RWPE2 (cell line): Measurements from ENCODE around the gene GFY.

Source experiments
- ATAC-seq: fragments of 200-7000 bp; cut with Tn5 transposase; 3 replicates; pipeline ENCODE4 v1.9.1; 2021; ENCODE audit warnings: low read depth
- DNase-seq: peaks from one replicate; pipeline ENCODE4 v3.0.0-alpha.2; 2020; ENCODE audit warnings: low spot score
- H3K27ac ChIP-seq: fragments of 450-650 bp; 2 replicates; pipeline ENCODE4 v1.5.1; 2017; ENCODE audit warnings: mild to moderate bottlenecking; ENCODE audit not compliant: poor library complexity, severe bottlenecking
- H3K27me3 ChIP-seq: fragments of 250-450 bp; sonication (Bioruptor Pico); 2 replicates; pipeline ENCODE4 v1.5.1; 2021; ENCODE audit warnings: mild to moderate bottlenecking, moderate library complexity; ENCODE audit not compliant: insufficient read depth, poor library complexity, severe bottlenecking
- H3K36me3 ChIP-seq: fragments of 250-450 bp; sonication (Bioruptor Pico); 2 replicates; pipeline ENCODE4 v1.5.1; 2020; ENCODE audit warnings: low read depth, mild to moderate bottlenecking, moderate library complexity
- H3K4me1 ChIP-seq: fragments of 250-450 bp; sonication (Bioruptor Pico); 2 replicates; pipeline ENCODE4 v1.5.1; 2021; ENCODE audit warnings: mild to moderate bottlenecking, moderate library complexity; ENCODE audit not compliant: insufficient read depth, poor library complexity, severe bottlenecking
- H3K4me3 ChIP-seq: fragments of 250-450 bp; sonication (Bioruptor Pico); 2 replicates; pipeline ENCODE4 v1.5.1; 2021; ENCODE audit warnings: mild to moderate bottlenecking, moderate library complexity; ENCODE audit not compliant: severe bottlenecking
- H3K9me3 ChIP-seq: fragments of 250-450 bp; sonication (Bioruptor Pico); 2 replicates; pipeline ENCODE4 v1.5.1; 2021; ENCODE audit warnings: mild to moderate bottlenecking, moderate library complexity; ENCODE audit not compliant: severe bottlenecking
- TF ChIP-seq, protein P1 (sequence below): fragments of 450-650 bp; IDR thresholded peaks from one replicate; pipeline ENCODE4 v1.5.1; 2017; ENCODE audit warnings: mild to moderate bottlenecking, moderate library complexity; ENCODE audit not compliant: poor library complexity, severe bottlenecking

GFY gene

DNA sequence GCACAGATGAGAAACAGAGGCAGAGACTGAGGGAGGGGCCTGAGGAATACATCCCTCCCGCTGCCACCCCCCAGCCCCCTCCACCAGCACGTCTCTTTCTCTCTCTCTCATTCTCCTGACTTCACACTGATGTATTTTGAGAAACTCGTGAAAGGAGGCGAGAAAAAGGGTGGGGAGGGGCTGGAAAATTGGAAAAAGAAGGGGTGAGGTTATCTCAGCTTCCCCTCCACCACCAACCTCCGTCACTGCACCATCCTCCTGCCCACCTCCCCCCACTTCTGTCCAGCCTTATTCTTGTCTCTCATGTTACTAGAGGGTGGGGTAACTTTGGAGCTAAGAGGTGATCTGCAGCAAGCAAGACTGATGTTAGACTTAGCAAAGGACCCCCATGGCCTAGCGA lies 14.6 kb downstream of the GFY start:
- TF ChIP-seq, protein P1, sequence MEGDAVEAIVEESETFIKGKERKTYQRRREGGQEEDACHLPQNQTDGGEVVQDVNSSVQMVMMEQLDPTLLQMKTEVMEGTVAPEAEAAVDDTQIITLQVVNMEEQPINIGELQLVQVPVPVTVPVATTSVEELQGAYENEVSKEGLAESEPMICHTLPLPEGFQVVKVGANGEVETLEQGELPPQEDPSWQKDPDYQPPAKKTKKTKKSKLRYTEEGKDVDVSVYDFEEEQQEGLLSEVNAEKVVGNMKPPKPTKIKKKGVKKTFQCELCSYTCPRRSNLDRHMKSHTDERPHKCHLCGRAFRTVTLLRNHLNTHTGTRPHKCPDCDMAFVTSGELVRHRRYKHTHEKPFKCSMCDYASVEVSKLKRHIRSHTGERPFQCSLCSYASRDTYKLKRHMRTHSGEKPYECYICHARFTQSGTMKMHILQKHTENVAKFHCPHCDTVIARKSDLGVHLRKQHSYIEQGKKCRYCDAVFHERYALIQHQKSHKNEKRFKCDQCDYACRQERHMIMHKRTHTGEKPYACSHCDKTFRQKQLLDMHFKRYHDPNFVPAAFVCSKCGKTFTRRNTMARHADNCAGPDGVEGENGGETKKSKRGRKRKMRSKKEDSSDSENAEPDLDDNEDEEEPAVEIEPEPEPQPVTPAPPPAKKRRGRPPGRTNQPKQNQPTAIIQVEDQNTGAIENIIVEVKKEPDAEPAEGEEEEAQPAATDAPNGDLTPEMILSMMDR = no peak
- no peaks in the 10 kb centered on the region for H3K9me3 ChIP-seq
- H3K36me3 ChIP-seq = no peaks in the 10 kb centered on the region
- no peak for ATAC-seq
- H3K4me3 ChIP-seq = no peak overlapping the region
- H3K4me1 ChIP-seq = no peaks in the 10 kb centered on the region
- H3K27me3 ChIP-seq = peaks cover 75% of the 10 kb centered on the region
- H3K27ac ChIP-seq = no peak overlapping the region
- DNase-seq = no peak

DNA sequence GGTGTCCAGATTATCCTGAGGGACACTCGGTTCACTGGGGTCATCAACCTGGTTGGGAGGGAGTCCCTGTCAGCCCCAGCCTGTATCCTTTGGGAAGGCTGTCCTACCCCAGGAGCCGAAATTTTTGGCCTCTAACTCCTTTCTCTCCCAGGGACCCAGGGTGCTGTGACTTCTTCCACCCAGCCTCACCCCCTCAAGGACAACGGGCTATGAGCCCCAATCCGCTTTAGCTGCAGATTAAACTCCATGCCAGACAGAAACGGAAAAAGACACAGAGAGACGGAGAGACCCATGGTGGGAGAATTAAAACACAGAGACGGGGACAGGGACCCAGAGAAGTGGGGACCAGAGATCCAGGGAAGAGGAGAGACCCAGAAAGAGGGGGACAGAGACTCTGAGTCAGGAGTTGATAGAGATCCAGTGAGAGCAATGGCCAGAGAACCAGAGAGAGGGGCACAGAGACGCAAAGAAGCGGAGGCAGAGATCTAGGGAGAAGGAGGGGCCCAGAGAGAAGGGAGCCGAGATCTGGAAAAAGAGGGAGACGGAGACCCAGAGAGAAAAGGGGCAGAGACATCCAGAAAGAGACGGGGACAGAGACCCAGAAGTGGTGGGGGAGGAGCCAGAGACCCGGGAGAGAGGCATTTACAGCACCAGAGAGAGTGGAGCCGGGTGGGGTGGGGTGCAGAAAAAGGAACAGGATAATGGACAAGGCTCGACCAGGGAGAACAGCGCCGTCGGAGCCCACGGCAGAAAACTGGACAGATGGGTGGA lies 15.4 kb downstream of the GFY start:
- DNase-seq (no peak), ATAC-seq (no peak)
- peak overlapping the region; percentile 17 for H3K4me3 ChIP-seq
- H3K27me3 ChIP-seq = peaks cover 67% of the 10 kb centered on the region
- H3K9me3 ChIP-seq = no peaks in the 10 kb centered on the region
- no peaks in the 10 kb centered on the region for H3K4me1 ChIP-seq
- TF ChIP-seq, protein P1 = no peak
- no peaks in the 10 kb centered on the region for H3K36me3 ChIP-seq
- no peak overlapping the region for H3K27ac ChIP-seq

DNA sequence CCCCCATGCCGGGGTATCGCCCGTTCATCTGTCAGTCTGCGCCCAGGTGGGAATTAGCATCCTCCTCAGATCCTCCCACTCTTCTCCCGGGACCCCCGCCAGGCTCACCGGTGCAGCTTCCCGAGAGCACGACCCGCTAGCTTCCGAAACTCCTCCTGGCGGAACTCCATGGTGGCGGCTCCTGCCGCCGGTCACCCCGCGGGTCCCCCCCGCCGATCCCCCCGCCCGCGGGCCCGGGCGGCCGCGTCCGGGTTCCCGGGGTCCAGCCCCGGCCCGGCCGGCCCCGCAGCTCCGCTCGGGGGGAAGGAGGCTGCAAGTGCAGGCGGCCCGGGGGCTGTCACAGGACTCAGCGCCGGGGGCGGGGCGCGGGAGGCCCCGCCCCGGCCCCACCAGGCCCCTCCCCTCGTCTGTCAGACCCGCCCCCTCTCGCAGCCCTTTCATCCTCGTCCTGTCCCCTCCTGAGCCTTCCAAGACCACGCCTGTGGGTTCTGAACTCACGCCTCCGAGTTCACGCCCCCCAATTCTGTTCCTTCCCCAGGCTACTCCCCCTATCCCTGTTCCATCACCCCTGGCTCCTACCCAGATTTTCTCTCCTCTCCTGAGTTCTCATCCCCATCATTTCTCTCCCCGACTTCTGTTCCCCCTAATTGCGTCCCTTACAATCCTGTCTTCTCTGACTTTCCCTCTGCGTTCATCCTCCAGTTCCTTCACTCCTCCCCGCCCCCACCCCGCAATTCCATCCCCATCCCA lies 16.2 kb downstream of the GFY start, which contains the start of gene SLC17A7:
TSS of gene SLC17A7 (minus strand) at position 318 of the 750 bp plus-strand sequence. CDS start at position 170, 148 bp downstream.
- Histone ChIP-seq H3K27ac (no peak within 1 kb of the TSS), H3K4me3 (peak within 1 kb of the TSS; percentile 17), H3K9me3 (no peaks in the 10 kb centered on the region), H3K4me1 (no peaks in the 10 kb centered on the region), H3K27me3 (peaks cover 60% of the 10 kb centered on the region), H3K36me3 (peaks cover 2% of the 10 kb centered on the region; the same call in 1 of the 2 replicates)
- DNase-seq (no peak), ATAC-seq (no peak)
- TF ChIP-seq, protein P1 = no peak

DNA sequence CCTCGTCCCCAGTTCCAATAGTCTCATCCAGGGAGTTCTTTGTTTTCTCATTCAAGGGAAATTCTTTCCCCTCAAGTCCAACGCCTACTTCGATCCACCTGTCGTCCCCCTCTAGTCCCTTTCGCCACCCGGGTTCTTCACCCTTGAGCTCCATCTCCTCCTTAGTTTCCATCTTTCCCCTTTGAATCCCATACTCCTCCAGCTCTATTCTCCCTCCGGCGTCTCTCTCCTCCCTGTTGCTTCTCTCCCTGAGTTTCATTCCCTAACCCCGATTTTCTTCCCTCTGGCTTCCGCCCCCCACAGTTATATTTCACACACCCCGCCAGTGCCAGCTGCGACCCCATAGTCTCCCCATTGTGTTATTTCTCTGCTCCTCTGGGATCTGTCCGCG lies 16.8 kb downstream of the GFY start:
- TF ChIP-seq, protein P1 = no peak
- no peak overlapping the region for H3K4me3 ChIP-seq
- ATAC-seq = no peak

More for the DNA sequence above, 16.8 kb downstream of the GFY start:
- Histone ChIP-seq H3K9me3 (no peaks in the 10 kb centered on the region), H3K36me3 (peaks cover 8% of the 10 kb centered on the region; the same call in 1 of the 2 replicates), H3K27ac (no peak overlapping the region), H3K27me3 (peaks cover 54% of the 10 kb centered on the region), H3K4me1 (no peaks in the 10 kb centered on the region)
- DNase-seq = no peak
